ENCODE results near the gene UVRAG.

The UVRAG gene

GRCh38 chr11:75884321-75884720 is 69.3 kb downstream of the UVRAG start:
- DNase-seq: no peak

DNA sequence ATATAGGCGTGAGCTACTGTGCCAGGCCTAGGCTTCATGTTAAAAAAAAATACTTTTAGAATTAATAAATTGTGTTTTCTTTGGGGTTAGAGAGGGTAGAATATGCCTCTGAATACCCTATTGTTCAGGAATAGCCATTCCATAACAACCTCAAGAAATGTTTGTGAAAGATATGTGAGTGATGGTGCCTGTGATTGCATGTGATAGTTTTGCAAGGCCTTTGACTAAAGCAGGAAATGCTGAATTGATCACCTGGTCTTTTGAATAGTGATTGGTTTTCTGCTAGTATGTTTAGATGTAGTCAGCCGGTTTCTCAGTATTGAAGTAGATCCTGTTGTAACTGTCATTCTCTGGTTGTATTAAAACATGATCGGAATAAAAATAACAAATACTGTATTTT is 73.4 kb downstream of the UVRAG start:
- DNase-seq: no peak

DNA sequence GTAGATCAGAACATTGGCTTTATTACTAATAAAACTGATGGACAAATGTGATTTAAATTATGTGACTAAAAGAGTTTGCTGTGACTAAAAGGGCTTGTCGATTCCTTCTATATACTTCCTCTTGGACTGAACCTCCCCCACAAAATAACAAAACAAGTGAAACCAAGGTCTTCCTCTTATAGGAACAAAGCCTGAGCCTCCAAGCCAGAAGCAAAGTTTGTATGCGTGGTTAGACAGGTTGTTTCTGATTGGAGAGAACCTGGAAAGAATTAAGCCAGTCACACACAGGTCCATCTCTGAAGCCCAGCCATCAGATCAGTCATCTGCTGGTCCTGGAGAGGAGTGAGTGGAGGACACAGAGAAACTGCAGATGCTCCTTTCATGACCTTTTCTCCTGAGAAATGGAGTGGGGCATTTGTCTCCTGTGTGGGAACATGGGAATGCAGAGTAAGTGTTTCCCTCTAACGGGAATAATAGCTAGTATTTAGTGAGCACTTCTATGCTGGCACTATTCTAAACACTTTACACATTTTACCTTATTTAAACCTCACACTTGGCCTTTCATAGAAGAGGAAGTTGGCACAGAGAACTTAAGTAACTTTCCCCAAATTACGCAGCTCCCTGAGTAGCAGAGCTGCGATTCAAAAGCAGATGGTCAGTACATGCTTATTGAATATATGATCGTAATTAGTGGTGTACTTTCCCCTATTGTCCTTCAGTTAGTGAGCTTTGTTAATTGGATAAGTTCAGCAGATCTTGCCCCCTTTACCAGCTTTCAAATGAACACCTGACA is 77.1 kb downstream of the UVRAG start:
- no peak for DNase-seq

GRCh38 chr11:75893251-75893650 is 78.2 kb downstream of the UVRAG start:
- DNase-seq: no peak

GRCh38 chr11:75894036-75894585 is 79.1 kb downstream of the UVRAG start:
- no peak for DNase-seq

- no peak for DNase-seq
Observed at GRCh38 chr11:75896843-75897419, 81.9 kb downstream of the UVRAG start.

- DNase-seq: no peak
Observed at GRCh38 chr11:75898871-75899270, 83.9 kb downstream of the UVRAG start.

GRCh38 chr11:75899806-75900205 is 84.8 kb downstream of the UVRAG start:
- DNase-seq: no peak

GRCh38 chr11:75900848-75901247 is 85.8 kb downstream of the UVRAG start:
- DNase-seq: no peak

- DNase-seq: no peak
Observed at GRCh38 chr11:75902631-75903030, 87.6 kb downstream of the UVRAG start.

- DNase-seq: no peak
Observed at GRCh38 chr11:75903276-75903675, 88.3 kb downstream of the UVRAG start.

DNA sequence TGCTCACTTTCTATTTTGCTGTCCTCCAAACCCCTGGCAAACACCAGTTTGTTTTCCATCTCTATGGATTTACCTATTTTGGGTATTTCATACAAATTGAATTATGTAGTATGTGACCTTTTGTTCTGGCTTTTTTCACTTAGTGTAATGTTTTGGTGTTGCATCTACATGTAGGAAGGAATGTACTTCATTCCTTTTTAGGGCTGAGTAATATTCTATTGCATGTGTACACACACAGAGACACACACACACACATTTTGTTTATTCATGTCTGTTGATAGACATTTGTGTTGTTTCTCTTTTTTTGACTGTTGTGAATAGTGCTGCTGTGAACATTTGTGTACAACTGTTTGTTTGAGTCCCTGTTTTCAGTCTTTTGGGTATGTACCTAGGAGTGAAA is 90.4 kb downstream of the UVRAG start:
- no peak for DNase-seq

DNA sequence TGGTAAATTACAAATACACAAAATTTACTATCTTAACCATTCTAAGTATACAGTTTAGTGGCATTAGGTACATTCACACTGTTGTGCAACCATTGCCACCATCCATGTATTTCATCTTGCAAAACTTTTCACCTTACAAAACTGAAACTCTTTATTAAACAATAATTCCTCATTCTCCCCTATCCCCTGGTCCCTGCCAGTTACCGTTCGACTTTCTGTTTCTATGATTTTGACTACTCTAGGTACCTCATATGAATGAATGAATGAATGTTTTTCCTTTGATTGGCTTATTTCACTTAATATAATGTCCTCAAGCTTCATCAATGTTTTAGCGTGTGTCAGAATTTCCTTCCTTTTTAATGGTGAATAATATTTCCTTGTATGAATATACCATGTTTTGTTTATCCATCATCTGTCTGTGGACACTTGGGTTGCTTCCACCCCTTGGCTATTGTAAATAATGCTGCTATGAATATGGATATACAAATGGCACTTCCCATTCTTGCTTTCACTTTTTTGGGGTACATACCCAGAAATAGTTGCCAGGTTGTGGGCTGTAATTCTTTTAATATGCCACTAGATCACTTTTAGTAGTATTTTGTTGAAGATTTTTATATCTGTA is 93.0 kb downstream of the UVRAG start:
- no peak for DNase-seq

DNA sequence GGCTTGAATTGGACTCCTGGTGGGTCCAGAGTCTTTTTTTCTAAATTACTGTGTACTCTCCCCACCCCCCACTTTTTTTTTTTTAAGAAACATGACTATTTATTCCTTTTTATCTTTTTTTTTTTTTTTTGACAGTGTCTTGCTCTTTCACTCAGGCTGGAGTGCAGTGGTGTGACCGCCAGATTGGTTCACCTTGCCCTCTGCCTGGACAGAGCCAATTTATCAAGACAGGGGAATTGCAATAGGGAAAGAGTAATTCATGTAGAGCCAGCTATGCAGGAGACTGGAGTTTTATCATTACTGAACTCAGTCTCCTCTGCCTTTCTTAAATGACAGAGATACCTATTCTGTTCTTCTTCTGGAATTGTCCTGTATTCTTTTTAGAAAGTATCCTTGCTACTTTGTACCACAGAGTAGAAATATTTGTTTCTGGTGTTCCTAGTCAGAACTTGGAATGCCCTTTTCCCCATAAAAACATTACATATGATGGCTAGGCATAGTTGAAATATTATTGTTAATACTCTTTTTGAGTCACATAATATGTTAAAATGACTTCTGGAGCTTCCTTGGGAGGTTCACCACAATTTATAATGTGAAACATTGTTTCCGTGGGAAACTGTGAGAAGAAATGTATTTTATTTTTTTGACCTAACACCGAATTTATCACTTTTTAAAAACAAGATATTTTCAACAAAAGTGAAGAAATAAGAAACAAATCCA is 95.6 kb downstream of the UVRAG start:
- DNase-seq: no peak

- DNase-seq: no peak
Observed at GRCh38 chr11:75911459-75911858, 96.4 kb downstream of the UVRAG start.

- no peak for DNase-seq
Observed at GRCh38 chr11:75913984-75914383, 99.0 kb downstream of the UVRAG start.

GRCh38 chr11:75916882-75917281 is 101.9 kb downstream of the UVRAG start:
- DNase-seq: no peak

DNA sequence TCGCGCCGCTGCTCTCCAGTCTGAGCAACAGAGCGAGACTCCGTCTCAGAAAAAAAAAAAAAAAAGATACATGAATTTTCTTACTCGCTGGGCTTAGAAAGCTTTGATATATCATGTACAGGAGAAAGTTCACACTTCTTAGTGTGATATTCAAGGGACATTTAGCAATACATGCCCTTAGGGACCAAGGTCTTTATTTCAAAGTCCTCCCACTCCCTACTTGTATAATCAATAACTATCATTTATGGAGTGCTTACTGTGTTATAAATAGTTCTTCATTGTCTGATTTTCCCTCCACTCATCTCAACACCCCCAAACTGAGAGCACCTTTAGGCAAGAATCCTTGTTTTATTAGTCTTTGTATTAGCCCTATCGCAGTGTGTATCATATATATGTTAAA is 103.3 kb downstream of the UVRAG start:
- no peak for DNase-seq

- DNase-seq: no peak
Observed at GRCh38 chr11:75919525-75919924, 104.5 kb downstream of the UVRAG start.

- no peak for DNase-seq
Observed at GRCh38 chr11:75920848-75921247, 105.8 kb downstream of the UVRAG start.

GRCh38 chr11:75921808-75922207 is 106.8 kb downstream of the UVRAG start:
- no peak for DNase-seq

DNA sequence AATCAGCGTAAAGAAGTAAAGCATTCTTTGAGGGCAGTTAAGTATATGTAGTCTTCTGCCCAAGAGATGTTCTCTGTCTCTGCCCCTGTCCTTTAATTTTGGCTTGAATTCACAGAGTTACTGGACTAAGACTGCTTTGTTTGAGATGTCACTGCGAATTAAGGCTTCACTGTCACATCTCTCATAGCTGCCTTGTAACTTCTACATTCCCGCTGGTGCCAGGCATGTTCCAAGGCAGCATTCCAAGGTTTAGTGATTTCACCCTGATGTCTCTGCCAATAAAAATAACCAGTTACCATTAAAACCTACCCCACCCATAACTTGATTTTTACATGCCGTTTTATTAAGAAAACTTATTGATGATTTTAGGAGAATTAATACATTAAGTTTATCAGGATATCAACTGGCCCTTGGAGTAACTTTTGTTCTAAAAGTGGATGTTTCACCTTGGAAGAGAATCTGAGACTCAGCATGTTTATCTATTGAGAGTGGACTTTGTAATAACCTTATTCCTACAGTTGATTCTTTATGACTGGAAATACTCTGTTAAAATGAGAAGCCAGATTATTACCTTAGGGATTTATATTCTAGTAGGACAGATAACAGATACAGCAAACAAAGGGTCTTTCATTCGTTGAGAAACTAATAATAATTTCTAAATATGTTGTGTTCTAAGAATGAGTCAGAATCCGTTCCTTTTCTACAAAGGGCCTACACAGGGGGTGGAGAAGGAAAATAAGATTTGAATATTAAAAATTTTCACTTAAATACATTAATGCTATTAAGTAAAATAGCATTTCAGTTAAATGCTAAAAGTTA is 110.2 kb downstream of the UVRAG start:
- no peak for DNase-seq
